HG03108 (cell line): ENCODE data around the gene PDPK1.

Source experiments
- ATAC-seq: cut with Tn5 transposase; IDR thresholded peaks from one replicate; pipeline ENCODE4 v1.9.1; 2021; ENCODE audit warnings: moderate library complexity; ENCODE audit not compliant: unreplicated experiment

PDPK1 gene

GRCh38 chr16:2537451-2538379 lies at the start of gene PDPK1:
Gene PDPK1, plus strand, starts transcription at chr16:2538021. Its CDS starts 92 bp downstream, at chr16:2538113.
- ATAC-seq, result peak; percentile 85

GRCh38 chr16:2489581-2489980 lies 48.2 kb upstream of the PDPK1 start:
- no peak for ATAC-seq

- ATAC-seq, result no peak
Measured at GRCh38 chr16:2490190-2491105, 47.4 kb upstream of the PDPK1 start.

GRCh38 chr16:2492292-2492691 lies 45.5 kb upstream of the PDPK1 start:
- ATAC-seq, result no peak

- no peak for ATAC-seq
Measured at GRCh38 chr16:2493605-2494004, 44.2 kb upstream of the PDPK1 start.

GRCh38 chr16:2494616-2495015 lies 43.2 kb upstream of the PDPK1 start:
- ATAC-seq, result no peak

- ATAC-seq, result no peak
Measured at GRCh38 chr16:2495041-2495440, 42.8 kb upstream of the PDPK1 start.

- no peak for ATAC-seq
Measured at GRCh38 chr16:2496223-2497115, 41.4 kb upstream of the PDPK1 start.

GRCh38 chr16:2497116-2497630 lies 40.6 kb upstream of the PDPK1 start:
- no peak for ATAC-seq

- ATAC-seq, result no peak
Measured at GRCh38 chr16:2497695-2498484, 39.9 kb upstream of the PDPK1 start.

- ATAC-seq, result no peak
Measured at GRCh38 chr16:2498531-2499253, 39.1 kb upstream of the PDPK1 start.

- ATAC-seq, result no peak
Measured at GRCh38 chr16:2499454-2499853, 38.4 kb upstream of the PDPK1 start.

GRCh38 chr16:2499890-2500429 lies 37.9 kb upstream of the PDPK1 start:
- ATAC-seq, result no peak

- no peak for ATAC-seq
Measured at GRCh38 chr16:2500430-2500917, 37.3 kb upstream of the PDPK1 start.

GRCh38 chr16:2500918-2501750 lies 36.7 kb upstream of the PDPK1 start:
- ATAC-seq, result peak; percentile 57

- ATAC-seq, result no peak
Measured at GRCh38 chr16:2501946-2502895, 35.6 kb upstream of the PDPK1 start.
